A549 treated with ZK216348 at 1 μM for 4 hours (cell line): Measurements from ENCODE around the gene MCRIP1. TPM values are rescaled to one million over a fixed set of nuclear protein-coding genes. Genes with fewer than 3 reads are reported as not detected.

Source experiments
- total RNA-seq: library from RNA; stranded (reverse); fragments of 200-300 nt; extraction: Qiagen RNA extraction; gene quantifications from 5 replicates; pipeline ENCODE4 v1.2.3, GENCODE V29; 2022; ENCODE audit warnings: low read depth

The MCRIP1 gene, protein sequence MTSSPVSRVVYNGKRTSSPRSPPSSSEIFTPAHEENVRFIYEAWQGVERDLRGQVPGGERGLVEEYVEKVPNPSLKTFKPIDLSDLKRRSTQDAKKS
- total RNA-seq, result 70.3 to 110 TPM (median 93.6 TPM) in 5 replicates

DNA sequence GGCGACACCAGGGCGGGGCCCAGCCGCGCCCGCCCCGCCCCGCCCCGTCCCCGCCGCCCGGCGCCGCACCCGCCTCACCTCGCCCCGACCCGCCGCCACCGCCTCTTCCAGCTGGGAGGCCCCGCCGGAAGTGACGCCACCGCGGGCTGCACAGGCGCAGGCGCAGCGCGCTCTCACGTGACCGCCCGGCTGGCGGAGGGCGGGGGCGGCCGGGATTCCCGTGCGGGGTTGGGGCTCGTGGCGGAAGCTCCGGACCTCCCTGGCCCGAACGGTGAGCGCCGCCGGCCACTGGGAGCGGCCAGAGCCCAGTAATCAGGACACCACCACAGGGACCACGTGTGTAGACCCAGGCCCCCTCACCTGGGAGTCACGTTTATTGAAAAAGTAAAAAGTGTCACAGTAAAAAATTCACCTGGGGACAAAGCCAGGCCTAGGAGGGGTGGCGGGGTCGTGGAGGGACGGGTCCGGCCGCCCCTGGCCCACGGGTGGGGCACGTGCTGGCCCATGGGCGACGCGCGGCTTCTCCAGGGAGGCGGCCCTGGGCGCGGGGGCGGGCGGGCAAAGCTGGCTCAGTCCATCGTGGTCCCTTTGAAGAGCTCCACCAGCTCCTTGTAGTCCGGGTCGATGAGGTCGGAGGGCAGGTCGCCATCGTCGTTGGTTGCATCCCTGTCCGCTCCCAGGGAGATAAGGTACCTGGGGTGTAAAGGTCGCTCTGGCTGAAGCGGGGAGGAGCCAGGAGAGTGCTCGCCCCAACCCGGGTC is at the start of gene MCRIP1:
Gene MCRIP1, minus strand, starts transcription at position 132 of the 761 bp plus-strand sequence. CDS start 8,785 bp downstream, outside the sequence.

DNA sequence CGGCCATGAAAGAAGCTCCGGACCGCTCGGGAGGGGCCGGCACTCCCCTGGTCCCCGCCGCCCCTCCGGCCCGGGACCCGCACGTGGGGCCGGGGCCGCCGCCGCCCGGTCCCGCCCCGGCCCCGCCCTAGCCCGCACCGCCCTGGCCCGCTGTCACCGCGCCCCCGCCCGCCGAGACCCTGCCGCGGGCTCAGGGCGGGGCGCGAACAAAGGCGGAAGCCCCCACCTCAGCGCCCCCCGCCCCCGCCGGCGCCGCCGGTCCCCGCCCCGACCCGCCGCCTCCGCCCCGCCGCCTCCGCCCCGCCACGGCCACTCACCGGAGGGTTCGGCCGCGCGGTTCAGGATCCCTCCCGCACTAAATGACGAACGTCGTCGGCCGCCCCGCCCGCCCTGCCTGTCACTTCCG is 37.9 kb upstream of the MCRIP1 start, which contains the start of gene ARHGDIA:
Gene ARHGDIA, minus strand, starts transcription at position 357 of the 406 bp plus-strand sequence. CDS start 1,407 bp downstream, outside the sequence.

DNA sequence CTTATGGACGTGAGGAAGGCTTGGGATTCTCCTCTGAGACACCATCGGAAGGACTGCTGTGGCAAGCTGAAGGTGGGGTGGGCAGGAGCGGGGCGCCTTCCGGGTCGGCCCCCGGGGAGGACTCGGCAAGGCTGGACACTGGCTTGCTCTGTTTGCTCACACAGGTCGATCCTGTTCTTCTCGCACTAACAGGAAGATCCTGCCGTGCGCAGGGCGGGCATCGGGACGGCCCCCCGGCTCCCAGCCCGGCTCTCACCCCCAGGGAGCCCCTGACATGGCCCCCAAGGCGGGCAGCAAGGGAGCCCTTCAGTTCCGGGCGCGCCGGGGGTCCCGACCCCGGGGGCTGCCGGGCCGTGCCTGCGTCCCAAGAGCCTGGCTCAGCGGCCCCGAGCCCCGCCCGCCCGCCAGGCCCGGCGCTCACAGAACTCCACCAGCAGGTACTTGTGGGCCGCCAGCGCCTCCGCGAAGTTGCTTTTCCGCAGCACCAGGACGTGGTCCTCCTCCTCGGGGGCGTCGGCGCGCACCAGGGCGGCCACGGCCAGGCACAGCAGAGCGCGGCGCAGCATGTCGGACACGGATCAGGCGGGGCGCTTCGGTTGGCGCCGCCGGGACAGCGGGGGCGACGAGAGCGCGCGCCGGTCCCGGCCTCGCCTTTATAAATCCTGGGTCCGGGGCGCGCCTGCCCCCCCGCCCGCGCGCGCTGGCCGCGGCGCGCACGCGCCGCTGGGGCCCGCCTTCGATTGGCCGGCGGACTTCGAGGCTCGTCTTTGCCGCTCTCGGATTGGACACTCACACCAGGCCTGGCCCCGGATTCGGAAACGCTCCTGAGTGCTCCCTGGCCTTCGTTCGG is 27.0 kb upstream of the MCRIP1 start, which contains the start of gene P4HB:
Gene P4HB, minus strand, starts transcription at position 630 of the 850 bp plus-strand sequence. Its CDS starts 64 bp downstream, at position 566.

GRCh38 chr17:81834831-81835267 is 1.8 kb upstream of the MCRIP1 start, which contains the start of gene PPP1R27:
Gene PPP1R27 (minus strand): TSS chr17:81835050. CDS start chr17:81834953, 97 bp downstream.

DNA sequence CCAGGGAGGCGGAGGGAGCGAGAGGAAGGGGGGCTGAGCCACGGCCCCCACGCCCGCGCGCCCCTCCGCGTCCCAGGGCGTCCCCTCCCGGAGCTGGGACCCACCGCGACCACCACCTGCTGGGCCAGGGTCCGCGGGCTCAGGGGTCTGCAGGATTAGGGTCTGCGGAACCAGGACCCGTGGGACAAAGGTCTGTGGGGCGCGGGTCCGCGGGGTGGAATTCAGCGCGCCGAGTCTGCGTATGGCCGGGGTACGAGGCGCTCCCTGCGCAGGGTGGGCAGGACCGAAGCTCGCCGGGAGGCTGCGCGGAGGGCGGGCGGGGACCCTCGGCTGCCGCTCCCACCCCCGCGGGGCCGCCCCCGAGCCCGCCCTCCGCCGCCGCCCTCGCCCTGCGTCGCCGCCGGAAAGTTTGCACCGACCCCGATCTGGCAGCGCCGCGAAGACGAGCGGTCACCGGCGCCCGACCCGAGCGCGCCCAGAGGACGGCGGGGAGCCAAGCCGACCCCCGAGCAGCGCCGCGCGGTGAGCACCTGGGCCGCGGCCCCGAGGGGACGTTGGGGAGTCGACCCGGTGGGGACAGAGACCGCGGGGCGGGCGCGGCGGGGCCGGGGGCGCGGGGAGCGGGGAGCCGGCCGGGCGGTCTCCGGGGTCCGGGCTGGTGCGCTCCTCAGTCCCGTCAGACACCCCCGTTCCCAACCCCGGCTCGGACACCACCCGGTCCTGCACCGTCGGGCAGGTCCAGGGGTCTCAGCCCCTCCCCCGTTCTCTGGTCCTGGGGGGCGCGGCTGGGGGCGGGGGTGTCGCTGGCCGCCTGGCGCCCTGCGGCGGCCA is 29.1 kb downstream of the MCRIP1 start, which contains the start of gene GCGR:
Gene GCGR, plus strand, starts transcription at position 423 of the 831 bp plus-strand sequence. CDS start 4,869 bp downstream, outside the sequence.

Other genes starting within 250 kb of the MCRIP1 start
- 80.3 to 105 TPM (median 101 TPM) in 5 replicates for gene NPLOC4, start 196.2 kb downstream of the MCRIP1 start, total RNA-seq
- 2.5 to 6.8 TPM (median 4.7 TPM) in 5 replicates for gene TSPAN10, start 196.1 kb downstream of the MCRIP1 start, total RNA-seq
- 1.1 to 3.6 TPM (median 1.8 TPM) in 5 replicates for gene PDE6G, start 176.7 kb downstream of the MCRIP1 start, total RNA-seq
- gene OXLD1, start 166.7 kb downstream of the MCRIP1 start, total RNA-seq, result 21.5 to 68.1 TPM (median 60.6 TPM) in 5 replicates
- gene CCDC137, start 166.6 kb downstream of the MCRIP1 start, total RNA-seq, result 51.5 to 77.1 TPM (median 63.3 TPM) in 5 replicates
- 42.5 to 51.4 TPM (median 49.4 TPM) in 5 replicates for gene ARL16, start 149.5 kb downstream of the MCRIP1 start, total RNA-seq
- gene HGS, start 149.3 kb downstream of the MCRIP1 start, total RNA-seq, result 133 to 232 TPM (median 219 TPM) in 5 replicates
- gene MRPL12, start 129.9 kb downstream of the MCRIP1 start, total RNA-seq, result 187 to 318 TPM (median 295 TPM) in 5 replicates
- 20.2 to 48.4 TPM (median 42.0 TPM) in 5 replicates for gene SLC25A10, start 121.0 kb downstream of the MCRIP1 start, total RNA-seq
- gene GCGR, start 29.1 kb downstream of the MCRIP1 start, total RNA-seq, result 0.11 to 0.52 TPM (median 0.31 TPM) in 4 of 5 replicates, not detected in the other
- 0.15 TPM in 1 of 5 replicates, not detected in the others for gene PPP1R27, start 1.8 kb upstream of the MCRIP1 start, total RNA-seq
- gene P4HB, start 27.2 kb upstream of the MCRIP1 start, total RNA-seq, result 698 to 774 TPM (median 714 TPM) in 5 replicates
- gene ARHGDIA, start 38.0 kb upstream of the MCRIP1 start, total RNA-seq, result 606 to 641 TPM (median 628 TPM) in 5 replicates
- gene ALYREF, start 58.3 kb upstream of the MCRIP1 start, total RNA-seq, result 164 to 260 TPM (median 251 TPM) in 5 replicates
- 168 to 294 TPM (median 269 TPM) in 5 replicates for gene ANAPC11, start 58.4 kb upstream of the MCRIP1 start, total RNA-seq
- gene NPB, start 68.9 kb upstream of the MCRIP1 start, total RNA-seq, result 0.44 to 0.65 TPM (median 0.58 TPM) in 4 of 5 replicates, not detected in the other
- gene PCYT2, start 78.1 kb upstream of the MCRIP1 start, total RNA-seq, result 14.4 to 18.1 TPM (median 16.1 TPM) in 5 replicates
- gene SIRT7, start 84.9 kb upstream of the MCRIP1 start, total RNA-seq, result 26.8 to 48.2 TPM (median 44.3 TPM) in 5 replicates
- 23.8 to 45.5 TPM (median 38.0 TPM) in 5 replicates for gene MAFG, start 94.4 kb upstream of the MCRIP1 start, total RNA-seq
- 45.0 to 90.7 TPM (median 84.5 TPM) in 5 replicates for gene PYCR1, start 104.0 kb upstream of the MCRIP1 start, total RNA-seq
- gene MYADML2, start 113.9 kb upstream of the MCRIP1 start, total RNA-seq, result not detected in 5 replicates
- 0.29 to 0.66 TPM (median 0.49 TPM) in 4 of 5 replicates, not detected in the other for gene NOTUM, start 127.9 kb upstream of the MCRIP1 start, total RNA-seq
- 16.0 to 28.1 TPM (median 27.1 TPM) in 5 replicates for gene ASPSCR1, start 144.3 kb upstream of the MCRIP1 start, total RNA-seq
- 139 to 201 TPM (median 179 TPM) in 5 replicates for gene CENPX, start 189.6 kb upstream of the MCRIP1 start, total RNA-seq
- gene LRRC45, start 190.0 kb upstream of the MCRIP1 start, total RNA-seq, result 8.8 to 17.9 TPM (median 15.3 TPM) in 5 replicates
- gene RAC3, start 198.4 kb upstream of the MCRIP1 start, total RNA-seq, result 21.9 to 40.8 TPM (median 38.8 TPM) in 5 replicates
- gene DCXR, start 204.4 kb upstream of the MCRIP1 start, total RNA-seq, result 57.4 to 102 TPM (median 94.1 TPM) in 5 replicates
- gene RFNG, start 218.5 kb upstream of the MCRIP1 start, total RNA-seq, result 13.5 to 28.2 TPM (median 22.6 TPM) in 5 replicates
- 77.3 to 147 TPM (median 138 TPM) in 5 replicates for gene GPS1, start 218.6 kb upstream of the MCRIP1 start, total RNA-seq
- gene DUS1L, start 232.5 kb upstream of the MCRIP1 start, total RNA-seq, result 66.4 to 156 TPM (median 150 TPM) in 5 replicates